ENCODE results near the gene FGD1. TPM values are rescaled to one million over a fixed set of nuclear protein-coding genes. Genes with fewer than 3 reads are reported as not detected.

FGD1 gene
- total and polyA plus RNA-seq, 2 donors (not counting 3 experiments of a cell fraction or from before 2014, with no cell fraction given), result 6.3 to 19.6 TPM

- Histone ChIP-seq H3K27ac (ENCODE audit: insufficient read depth, low read depth, low read length) (no peak overlapping the region), H3K9me1 (replicated peaks; ENCODE audit: control insufficient read depth, extremely low read depth, insufficient read depth, low read length) (no peaks in the 10 kb centered on the region), H3K4me3 (replicated peaks in 1 of 3; ENCODE audit: insufficient read depth in 1 of 3, low read depth in 1 of 3, low read length in 3 of 3) (no peak overlapping the region), H3K27me3 (ENCODE audit: control insufficient read depth in 2 of 2, insufficient read depth in 2 of 2, low read length in 2 of 2) (no peaks in the 10 kb centered on the region), H3K79me2 (ENCODE audit: control insufficient read depth, insufficient read depth, low read length) (peaks cover 1% of the 10 kb centered on the region), H2AFZ (ENCODE audit: low read depth, low read length) (no peak overlapping the region), H3K36me3 (ENCODE audit: control insufficient read depth in 2 of 2, extremely low read depth in 1 of 2, insufficient read depth in 2 of 2, low read length in 2 of 2) (peaks cover 0 to 7% of the 10 kb centered on the region in 2 experiments), H4K20me1 (replicated peaks; ENCODE audit: control insufficient read depth, extremely low read depth, insufficient read depth, low read length) (no peaks in the 10 kb centered on the region), H3K9ac (replicated peaks; ENCODE audit: extremely low read depth, insufficient read depth, low read length) (no peak overlapping the region), H3K9me3 (replicated peaks; ENCODE audit: control insufficient read depth, insufficient read depth, low read length) (no peaks in the 10 kb centered on the region), H3K4me2 (ENCODE audit: insufficient read depth, low read length) (no peak overlapping the region), H3K4me1 (ENCODE audit: control insufficient read depth, extremely low read depth, insufficient read depth, low read length) (no peaks in the 10 kb centered on the region)
- ChIA-PET POLR2A (no interaction called here), CTCF (no interaction called here)
- no peak for FAIRE-seq
- intact Hi-C loops (cut with micrococcal nuclease), result no loop called here
- DNase-seq (ENCODE audit: low read depth, low spot score), result no peak
- dilution Hi-C loops (cut with MboI; ENCODE audit: extremely low pct_ligation_motif_present, low sequenced_read_pairs), result no loop called here
- no TSS peak for BruUV-seq (replicated peaks)
- TF ChIP-seq POLR2AphosphoS5 (IDR thresholded peaks at IDR 0.05; ENCODE audit: insufficient read depth, low read depth, low read length), result no peak
- TF ChIP-seq JUN (IDR thresholded peaks at IDR 0.05; ENCODE audit: borderline replicate concordance, insufficient read depth, insufficient read length, low read depth), result no peak
- TF ChIP-seq MYC (IDR thresholded peaks at IDR 0.05; ENCODE audit: low read depth, low read length), result no peak
- TF ChIP-seq FOS (IDR thresholded peaks at IDR 0.05; ENCODE audit: borderline replicate concordance, insufficient read depth, low read length), result no peak
- no peak for TF ChIP-seq EZH2 (IDR thresholded peaks at IDR 0.05; ENCODE audit: borderline replicate concordance, low read depth, low read length, severe bottlenecking)
- TF ChIP-seq, protein P1, sequence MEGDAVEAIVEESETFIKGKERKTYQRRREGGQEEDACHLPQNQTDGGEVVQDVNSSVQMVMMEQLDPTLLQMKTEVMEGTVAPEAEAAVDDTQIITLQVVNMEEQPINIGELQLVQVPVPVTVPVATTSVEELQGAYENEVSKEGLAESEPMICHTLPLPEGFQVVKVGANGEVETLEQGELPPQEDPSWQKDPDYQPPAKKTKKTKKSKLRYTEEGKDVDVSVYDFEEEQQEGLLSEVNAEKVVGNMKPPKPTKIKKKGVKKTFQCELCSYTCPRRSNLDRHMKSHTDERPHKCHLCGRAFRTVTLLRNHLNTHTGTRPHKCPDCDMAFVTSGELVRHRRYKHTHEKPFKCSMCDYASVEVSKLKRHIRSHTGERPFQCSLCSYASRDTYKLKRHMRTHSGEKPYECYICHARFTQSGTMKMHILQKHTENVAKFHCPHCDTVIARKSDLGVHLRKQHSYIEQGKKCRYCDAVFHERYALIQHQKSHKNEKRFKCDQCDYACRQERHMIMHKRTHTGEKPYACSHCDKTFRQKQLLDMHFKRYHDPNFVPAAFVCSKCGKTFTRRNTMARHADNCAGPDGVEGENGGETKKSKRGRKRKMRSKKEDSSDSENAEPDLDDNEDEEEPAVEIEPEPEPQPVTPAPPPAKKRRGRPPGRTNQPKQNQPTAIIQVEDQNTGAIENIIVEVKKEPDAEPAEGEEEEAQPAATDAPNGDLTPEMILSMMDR (IDR thresholded peaks at IDR 0.05; ENCODE audit: extremely low read depth in 1 of 2, insufficient read depth in 1 of 2, low read depth in 1 of 2, low read length in 2 of 2), result no peak
- no peak for TF ChIP-seq MAX (IDR thresholded peaks at IDR 0.05; ENCODE audit: insufficient read depth, insufficient read length)
- TF ChIP-seq POLR2A (IDR thresholded peaks at IDR 0.05; ENCODE audit: low read depth, low read length), result no peak
- no peak for TF ChIP-seq GATA2 (IDR thresholded peaks at IDR 0.05; ENCODE audit: insufficient read depth, insufficient read length, low read depth, low read length)
These were observed 21.8 kb downstream of the FGD1 start for GRCh38 chrX:54473993-54474859.

All from endothelial cell of umbilical vein (primary cell).